ENCODE results near the gene SLC2A10. TPM values are rescaled to one million over a fixed set of nuclear protein-coding genes. Genes with fewer than 3 reads are reported as not detected.

The SLC2A10 gene
- total RNA-seq, 1 donor = 44.2 TPM

DNA sequence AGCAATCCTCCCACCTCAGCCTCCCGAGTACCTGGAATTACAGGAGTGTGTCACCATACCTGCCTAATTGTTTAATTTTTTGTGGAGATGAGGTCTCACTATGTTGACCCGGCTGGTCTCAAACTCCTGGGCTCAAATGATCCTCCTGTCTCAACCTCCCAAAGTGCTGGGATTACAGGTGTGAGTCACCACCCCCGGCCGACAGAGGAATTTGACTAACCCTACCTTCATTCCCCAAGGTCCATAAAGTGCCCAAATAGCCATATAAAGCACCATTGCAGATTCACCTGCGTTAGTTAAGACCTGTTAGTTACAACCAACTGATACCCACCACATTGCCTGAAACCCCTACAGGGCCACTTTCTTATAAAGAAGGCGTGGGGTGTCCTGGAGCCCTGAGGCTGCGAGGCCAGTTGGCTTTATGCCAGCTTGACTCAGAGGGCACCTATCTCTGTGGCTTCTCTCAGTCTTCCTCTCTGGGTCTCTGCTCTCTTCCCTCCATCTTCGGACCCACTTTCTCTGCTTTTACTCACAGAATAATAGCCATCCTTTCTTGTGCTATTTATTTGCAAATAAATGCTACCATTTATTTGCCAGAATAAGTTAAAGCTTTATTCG is 65.6 kb downstream of the SLC2A10 start:
- H2AFZ ChIP-seq (ENCODE audit: low read length) = no peak overlapping the region
- H3K4me2 ChIP-seq (ENCODE audit: insufficient read depth, low read length) = no peak overlapping the region
- H4K20me1 ChIP-seq (ENCODE audit: insufficient read depth, low read length) = no peaks in the 10 kb centered on the region
- H3K27ac ChIP-seq (ENCODE audit: low read depth, low read length) = no peak overlapping the region
- H3K9me3 ChIP-seq (ENCODE audit: low read depth, low read length) = no peaks in the 10 kb centered on the region
- no peaks in the 10 kb centered on the region for H3K79me2 ChIP-seq (ENCODE audit: insufficient read depth, low read length)
- no peak for DNase-seq (ENCODE audit: insufficient read length, low spot score, missing footprints)
- TF ChIP-seq, protein P1, sequence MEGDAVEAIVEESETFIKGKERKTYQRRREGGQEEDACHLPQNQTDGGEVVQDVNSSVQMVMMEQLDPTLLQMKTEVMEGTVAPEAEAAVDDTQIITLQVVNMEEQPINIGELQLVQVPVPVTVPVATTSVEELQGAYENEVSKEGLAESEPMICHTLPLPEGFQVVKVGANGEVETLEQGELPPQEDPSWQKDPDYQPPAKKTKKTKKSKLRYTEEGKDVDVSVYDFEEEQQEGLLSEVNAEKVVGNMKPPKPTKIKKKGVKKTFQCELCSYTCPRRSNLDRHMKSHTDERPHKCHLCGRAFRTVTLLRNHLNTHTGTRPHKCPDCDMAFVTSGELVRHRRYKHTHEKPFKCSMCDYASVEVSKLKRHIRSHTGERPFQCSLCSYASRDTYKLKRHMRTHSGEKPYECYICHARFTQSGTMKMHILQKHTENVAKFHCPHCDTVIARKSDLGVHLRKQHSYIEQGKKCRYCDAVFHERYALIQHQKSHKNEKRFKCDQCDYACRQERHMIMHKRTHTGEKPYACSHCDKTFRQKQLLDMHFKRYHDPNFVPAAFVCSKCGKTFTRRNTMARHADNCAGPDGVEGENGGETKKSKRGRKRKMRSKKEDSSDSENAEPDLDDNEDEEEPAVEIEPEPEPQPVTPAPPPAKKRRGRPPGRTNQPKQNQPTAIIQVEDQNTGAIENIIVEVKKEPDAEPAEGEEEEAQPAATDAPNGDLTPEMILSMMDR (IDR thresholded peaks at IDR 0.05; ENCODE audit: extremely low read depth, low read depth, low read length) = no peak
- no peaks in the 10 kb centered on the region for H3K36me3 ChIP-seq (ENCODE audit: insufficient read depth, low read length)
- H3K27me3 ChIP-seq (ENCODE audit: insufficient read depth, low read length) = peaks cover 6% of the 10 kb centered on the region
- H3K4me3 ChIP-seq (ENCODE audit: insufficient read depth, low read length) = no peak overlapping the region
- peaks cover 4% of the 10 kb centered on the region for H3K4me1 ChIP-seq (ENCODE audit: insufficient read depth, low read length)

DNA sequence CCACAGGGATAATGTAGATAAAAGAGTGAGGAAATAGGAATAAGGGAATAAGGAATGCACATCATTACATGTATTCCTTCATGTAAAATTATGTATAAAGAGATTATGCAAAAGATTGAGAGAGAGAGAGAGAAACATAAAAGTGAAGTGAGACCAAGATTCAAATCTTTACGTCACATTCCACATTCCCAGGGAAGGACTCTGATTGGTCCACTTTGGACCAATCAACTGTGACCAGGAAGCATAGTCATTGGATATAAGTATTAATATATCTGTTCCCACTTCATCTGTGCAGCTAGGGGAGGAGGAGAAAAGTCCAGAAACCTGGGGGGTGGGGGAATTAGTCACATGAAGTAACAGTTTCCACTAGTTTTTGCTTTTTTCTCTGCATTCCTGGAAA is 66.4 kb downstream of the SLC2A10 start:
- no peak overlapping the region for H2AFZ ChIP-seq (ENCODE audit: low read length)

DNA sequence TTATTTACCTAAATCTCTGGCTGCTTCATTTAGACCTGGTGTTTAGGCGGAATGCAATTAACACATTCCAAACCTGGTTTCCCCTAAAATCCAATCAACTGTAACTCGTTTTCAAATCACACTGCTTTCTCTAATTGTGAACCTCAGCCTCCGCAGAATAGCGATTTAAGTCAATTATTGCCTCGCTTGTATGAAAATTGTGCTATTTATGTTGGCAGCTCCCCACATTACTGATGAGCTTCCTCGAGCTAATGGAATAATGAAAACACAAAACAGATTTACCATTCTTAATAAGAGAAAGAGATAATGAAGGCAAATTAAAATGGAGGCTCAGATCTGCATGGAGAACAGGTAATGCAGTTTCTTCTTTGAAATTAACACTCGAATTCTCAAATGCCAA is 67.9 kb downstream of the SLC2A10 start:
- TF ChIP-seq, protein P1 (IDR thresholded peaks at IDR 0.05; ENCODE audit: extremely low read depth, low read depth, low read length) = no peak
- H3K4me3 ChIP-seq (ENCODE audit: insufficient read depth, low read length) = no peak overlapping the region
- H3K36me3 ChIP-seq (ENCODE audit: insufficient read depth, low read length) = no peaks in the 10 kb centered on the region
- peaks cover 6% of the 10 kb centered on the region for H3K27me3 ChIP-seq (ENCODE audit: insufficient read depth, low read length)
- no peak overlapping the region for H3K27ac ChIP-seq (ENCODE audit: low read depth, low read length)
- no peak overlapping the region for H2AFZ ChIP-seq (ENCODE audit: low read length)
- H4K20me1 ChIP-seq (ENCODE audit: insufficient read depth, low read length) = no peaks in the 10 kb centered on the region
- no peaks in the 10 kb centered on the region for H3K4me1 ChIP-seq (ENCODE audit: insufficient read depth, low read length)
- no peak for DNase-seq (ENCODE audit: insufficient read length, low spot score, missing footprints)
- H3K79me2 ChIP-seq (ENCODE audit: insufficient read depth, low read length) = no peaks in the 10 kb centered on the region
- H3K4me2 ChIP-seq (ENCODE audit: insufficient read depth, low read length) = no peak overlapping the region
- H3K9me3 ChIP-seq (ENCODE audit: low read depth, low read length) = no peaks in the 10 kb centered on the region

More for the DNA sequence above, 66.4 kb downstream of the SLC2A10 start:
- no peak for DNase-seq (ENCODE audit: insufficient read length, low spot score, missing footprints)
- Histone ChIP-seq H3K9me3 (ENCODE audit: low read depth, low read length) (no peaks in the 10 kb centered on the region), H3K4me2 (ENCODE audit: insufficient read depth, low read length) (no peak overlapping the region), H3K4me3 (ENCODE audit: insufficient read depth, low read length) (no peak overlapping the region), H3K36me3 (ENCODE audit: insufficient read depth, low read length) (no peaks in the 10 kb centered on the region), H3K79me2 (ENCODE audit: insufficient read depth, low read length) (no peaks in the 10 kb centered on the region), H4K20me1 (ENCODE audit: insufficient read depth, low read length) (no peaks in the 10 kb centered on the region), H3K27ac (ENCODE audit: low read depth, low read length) (no peak overlapping the region), H3K27me3 (ENCODE audit: insufficient read depth, low read length) (peaks cover 6% of the 10 kb centered on the region), H3K4me1 (ENCODE audit: insufficient read depth, low read length) (peaks cover under 1% of the 10 kb centered on the region)
- TF ChIP-seq, protein P1 (IDR thresholded peaks at IDR 0.05; ENCODE audit: extremely low read depth, low read depth, low read length) = no peak

DNA sequence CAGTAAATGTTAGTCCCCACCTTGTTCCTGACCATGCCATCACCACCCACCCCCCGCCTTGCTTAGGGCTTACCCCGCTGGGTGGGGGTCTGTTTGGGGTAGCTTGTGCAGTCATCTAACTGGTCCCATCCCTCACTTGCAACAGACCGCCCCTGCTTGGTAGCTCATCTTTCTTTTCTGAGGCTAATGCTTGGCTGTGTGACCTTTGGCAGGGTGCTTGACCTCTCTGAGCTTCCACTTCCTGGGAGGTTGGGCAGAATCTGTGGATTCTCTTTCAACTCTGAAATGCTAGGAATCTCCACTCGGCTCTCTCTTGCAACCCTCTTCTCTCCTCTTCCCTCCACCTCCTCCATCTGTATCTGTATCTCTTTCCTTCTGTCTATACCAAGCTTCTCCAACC is 70.4 kb downstream of the SLC2A10 start:
- DNase-seq (ENCODE audit: insufficient read length, low spot score, missing footprints) = no peak
- Histone ChIP-seq H3K4me3 (ENCODE audit: insufficient read depth, low read length) (no peak overlapping the region), H3K79me2 (ENCODE audit: insufficient read depth, low read length) (no peaks in the 10 kb centered on the region), H3K4me2 (ENCODE audit: insufficient read depth, low read length) (no peak overlapping the region), H3K27me3 (ENCODE audit: insufficient read depth, low read length) (no peaks in the 10 kb centered on the region), H4K20me1 (ENCODE audit: insufficient read depth, low read length) (no peaks in the 10 kb centered on the region), H3K9me3 (ENCODE audit: low read depth, low read length) (no peaks in the 10 kb centered on the region), H2AFZ (ENCODE audit: low read length) (no peak overlapping the region), H3K36me3 (ENCODE audit: insufficient read depth, low read length) (no peaks in the 10 kb centered on the region), H3K27ac (ENCODE audit: low read depth, low read length) (no peak overlapping the region), H3K4me1 (ENCODE audit: insufficient read depth, low read length) (no peaks in the 10 kb centered on the region)
- TF ChIP-seq, protein P1 (IDR thresholded peaks at IDR 0.05; ENCODE audit: extremely low read depth, low read depth, low read length) = no peak
